ENCODE measurements around the gene MYO15B. TPM values are rescaled to one million over a fixed set of nuclear protein-coding genes. Genes with fewer than 3 reads are reported as not detected.

The MYO15B gene
- total and polyA plus RNA-seq, 2 of the 13 experiments (the other 11 are each of a cell fraction or from before 2014, with no cell fraction given) = 2.8 to 8.1 TPM

GRCh38 chr17:75601057-75601987 lies 13.7 kb downstream of the MYO15B start (continued):
- TF ChIP-seq SRY (CRISPR knock-in tag; IDR thresholded peaks at IDR 0.05) = peak; percentile 59; the same call in 1 of the 2 replicates
- TF ChIP-seq NFE2L2 (IDR thresholded peaks at IDR 0.05; ENCODE audit: low read length) = 0 out of 2 replicates have a peak, but pooled peaks have one; percentile 1
- TF ChIP-seq, protein P1, sequence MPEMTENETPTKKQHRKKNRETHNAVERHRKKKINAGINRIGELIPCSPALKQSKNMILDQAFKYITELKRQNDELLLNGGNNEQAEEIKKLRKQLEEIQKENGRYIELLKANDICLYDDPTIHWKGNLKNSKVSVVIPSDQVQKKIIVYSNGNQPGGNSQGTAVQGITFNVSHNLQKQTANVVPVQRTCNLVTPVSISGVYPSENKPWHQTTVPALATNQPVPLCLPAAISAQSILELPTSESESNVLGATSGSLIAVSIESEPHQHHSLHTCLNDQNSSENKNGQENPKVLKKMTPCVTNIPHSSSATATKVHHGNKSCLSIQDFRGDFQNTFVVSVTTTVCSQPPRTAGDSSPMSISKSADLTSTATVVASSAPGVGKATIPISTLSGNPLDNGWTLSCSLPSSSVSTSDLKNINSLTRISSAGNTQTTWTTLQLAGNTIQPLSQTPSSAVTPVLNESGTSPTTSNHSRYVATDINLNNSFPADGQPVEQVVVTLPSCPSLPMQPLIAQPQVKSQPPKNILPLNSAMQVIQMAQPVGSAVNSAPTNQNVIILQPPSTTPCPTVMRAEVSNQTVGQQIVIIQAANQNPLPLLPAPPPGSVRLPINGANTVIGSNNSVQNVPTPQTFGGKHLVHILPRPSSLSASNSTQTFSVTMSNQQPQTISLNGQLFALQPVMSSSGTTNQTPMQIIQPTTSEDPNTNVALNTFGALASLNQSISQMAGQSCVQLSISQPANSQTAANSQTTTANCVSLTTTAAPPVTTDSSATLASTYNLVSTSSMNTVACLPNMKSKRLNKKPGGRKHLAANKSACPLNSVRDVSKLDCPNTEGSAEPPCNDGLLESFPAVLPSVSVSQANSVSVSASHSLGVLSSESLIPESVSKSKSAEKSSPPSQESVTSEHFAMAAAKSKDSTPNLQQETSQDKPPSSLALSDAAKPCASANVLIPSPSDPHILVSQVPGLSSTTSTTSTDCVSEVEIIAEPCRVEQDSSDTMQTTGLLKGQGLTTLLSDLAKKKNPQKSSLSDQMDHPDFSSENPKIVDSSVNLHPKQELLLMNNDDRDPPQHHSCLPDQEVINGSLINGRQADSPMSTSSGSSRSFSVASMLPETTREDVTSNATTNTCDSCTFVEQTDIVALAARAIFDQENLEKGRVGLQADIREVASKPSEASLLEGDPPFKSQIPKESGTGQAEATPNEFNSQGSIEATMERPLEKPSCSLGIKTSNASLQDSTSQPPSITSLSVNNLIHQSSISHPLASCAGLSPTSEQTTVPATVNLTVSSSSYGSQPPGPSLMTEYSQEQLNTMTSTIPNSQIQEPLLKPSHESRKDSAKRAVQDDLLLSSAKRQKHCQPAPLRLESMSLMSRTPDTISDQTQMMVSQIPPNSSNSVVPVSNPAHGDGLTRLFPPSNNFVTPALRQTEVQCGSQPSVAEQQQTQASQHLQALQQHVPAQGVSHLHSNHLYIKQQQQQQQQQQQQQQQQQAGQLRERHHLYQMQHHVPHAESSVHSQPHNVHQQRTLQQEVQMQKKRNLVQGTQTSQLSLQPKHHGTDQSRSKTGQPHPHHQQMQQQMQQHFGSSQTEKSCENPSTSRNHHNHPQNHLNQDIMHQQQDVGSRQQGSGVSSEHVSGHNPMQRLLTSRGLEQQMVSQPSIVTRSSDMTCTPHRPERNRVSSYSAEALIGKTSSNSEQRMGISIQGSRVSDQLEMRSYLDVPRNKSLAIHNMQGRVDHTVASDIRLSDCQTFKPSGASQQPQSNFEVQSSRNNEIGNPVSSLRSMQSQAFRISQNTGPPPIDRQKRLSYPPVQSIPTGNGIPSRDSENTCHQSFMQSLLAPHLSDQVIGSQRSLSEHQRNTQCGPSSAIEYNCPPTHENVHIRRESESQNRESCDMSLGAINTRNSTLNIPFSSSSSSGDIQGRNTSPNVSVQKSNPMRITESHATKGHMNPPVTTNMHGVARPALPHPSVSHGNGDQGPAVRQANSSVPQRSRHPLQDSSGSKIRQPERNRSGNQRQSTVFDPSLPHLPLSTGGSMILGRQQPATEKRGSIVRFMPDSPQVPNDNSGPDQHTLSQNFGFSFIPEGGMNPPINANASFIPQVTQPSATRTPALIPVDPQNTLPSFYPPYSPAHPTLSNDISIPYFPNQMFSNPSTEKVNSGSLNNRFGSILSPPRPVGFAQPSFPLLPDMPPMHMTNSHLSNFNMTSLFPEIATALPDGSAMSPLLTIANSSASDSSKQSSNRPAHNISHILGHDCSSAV (CRISPR knock-in tag; IDR thresholded peaks at IDR 0.05; ENCODE audit: borderline replicate concordance) = no peak
- TF ChIP-seq MTF1 (CRISPR knock-in tag; IDR thresholded peaks at IDR 0.05) = no peak
- peak; percentile 54; the same call in 1 of the 2 replicates for TF ChIP-seq FOXC1 (CRISPR knock-in tag; IDR thresholded peaks at IDR 0.05; ENCODE audit: borderline replicate concordance)
- no peak for TF ChIP-seq ZSCAN30 (CRISPR knock-in tag; IDR thresholded peaks at IDR 0.05)
- TF ChIP-seq, protein P2, sequence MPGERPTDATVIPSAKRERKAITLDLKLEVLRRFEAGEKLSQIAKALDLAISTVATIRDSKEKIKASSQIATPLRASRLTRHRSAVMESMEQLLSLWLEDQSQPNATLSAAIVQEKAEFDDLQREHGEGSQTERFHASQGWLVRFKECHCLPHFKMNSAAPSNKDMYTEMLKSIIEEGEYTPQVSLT (CRISPR knock-in tag; IDR thresholded peaks at IDR 0.05; ENCODE audit: borderline replicate concordance, low read depth) = no peak
- TF ChIP-seq ZNF101 (CRISPR knock-in tag; IDR thresholded peaks at IDR 0.05; ENCODE audit: borderline replicate concordance, low read depth) = no peak
- TF ChIP-seq, protein P3, sequence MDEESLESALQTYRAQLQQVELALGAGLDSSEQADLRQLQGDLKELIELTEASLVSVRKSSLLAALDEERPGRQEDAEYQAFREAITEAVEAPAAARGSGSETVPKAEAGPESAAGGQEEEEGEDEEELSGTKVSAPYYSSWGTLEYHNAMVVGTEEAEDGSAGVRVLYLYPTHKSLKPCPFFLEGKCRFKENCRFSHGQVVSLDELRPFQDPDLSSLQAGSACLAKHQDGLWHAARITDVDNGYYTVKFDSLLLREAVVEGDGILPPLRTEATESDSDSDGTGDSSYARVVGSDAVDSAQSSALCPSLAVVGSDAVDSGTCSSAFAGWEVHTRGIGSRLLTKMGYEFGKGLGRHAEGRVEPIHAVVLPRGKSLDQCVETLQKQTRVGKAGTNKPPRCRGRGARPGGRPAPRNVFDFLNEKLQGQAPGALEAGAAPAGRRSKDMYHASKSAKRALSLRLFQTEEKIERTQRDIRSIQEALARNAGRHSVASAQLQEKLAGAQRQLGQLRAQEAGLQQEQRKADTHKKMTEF (CRISPR knock-in tag; IDR thresholded peaks at IDR 0.05) = peak; percentile 26; the same call in 1 of the 2 replicates
- peak; percentile 45; the same call in 1 of the 2 replicates for TF ChIP-seq NFKB2 (CRISPR knock-in tag; IDR thresholded peaks at IDR 0.05; ENCODE audit: borderline replicate concordance)
- TF ChIP-seq NKX3-1 (CRISPR knock-in tag; IDR thresholded peaks at IDR 0.05) = no peak
- TF ChIP-seq POLR2G (IDR thresholded peaks at IDR 0.05; ENCODE audit: low read depth, low read length) = no peak
- no peak for TF ChIP-seq ZSCAN29 (CRISPR knock-in tag; conservative IDR thresholded peaks at IDR 0.05)
- TF ChIP-seq TERF1 (CRISPR knock-in tag; IDR thresholded peaks at IDR 0.05) = no peak
- TF ChIP-seq ZSCAN22 (CRISPR knock-in tag; IDR thresholded peaks at IDR 0.05) = no peak
- TF ChIP-seq MEIS1 (CRISPR knock-in tag; IDR thresholded peaks at IDR 0.05; ENCODE audit: borderline replicate concordance) = no peak
- TF ChIP-seq ZNF652 (CRISPR knock-in tag; IDR thresholded peaks at IDR 0.05; ENCODE audit: borderline replicate concordance, low read depth) = no peak

Data from HepG2 (cell line).